Body of pancreas (tissue), 4 donors: ENCODE results near the gene BARHL1. TPM values are rescaled to one million over a fixed set of nuclear protein-coding genes. Genes with fewer than 3 reads are reported as not detected.

Experiments used
- ATAC-seq: fragments of 150-250 bp; one replicate; pipeline ENCODE4 v1.9.1; 2016
- DNase-seq, 4 donors: peaks; one replicate each; pipeline ENCODE4 v3.0.0-alpha.2; 2019
- H3K27ac ChIP-seq, 4 donors: fragments of 200-600 bp; sonication (generic); 1 replicate in 3 of 4; 2 replicates in 1 of 4; pipeline versions ENCODE4 v1.5.1 to v1.6.1; 2016 to 2019; ENCODE audit warnings: mild to moderate bottlenecking in 1 of 4, mixed read lengths in 1 of 4, moderate library complexity in 1 of 4
- H3K27me3 ChIP-seq, 2 donors: fragments of 200-600 bp; sonication (generic); one replicate each; pipeline ENCODE4 v1.6.0; 2016; ENCODE audit warnings: mild to moderate bottlenecking in 1 of 2
- H3K36me3 ChIP-seq, 2 donors: fragments of 200-600 bp; sonication (generic); replicated peaks in 1 of 2; 2 replicates each; pipeline ENCODE4 v1.5.1; 2016; ENCODE audit warnings: low read depth in 2 of 2; ENCODE audit not compliant: insufficient read depth in 1 of 2
- H3K4me1 ChIP-seq: fragments of 200-600 bp; sonication (generic); one replicate; pipeline ENCODE4 v1.6.0; 2016
- H3K4me3 ChIP-seq, 2 donors: fragments of 200-600 bp; sonication (generic); 1 replicate in 1 of 2; 2 replicates in 1 of 2; pipeline ENCODE4 v1.5.1; 2016 to 2019
- H3K9me3 ChIP-seq, 3 donors: fragments of 200-600 bp; sonication (generic); 1 replicate in 2 of 3; 2 replicates in 1 of 3; pipeline ENCODE4 v1.5.1; 2016
- CTCF ChIP-seq, 7 experiments: fragments of 450-650 bp in 4 of 7; fragments of 200-600 bp in 3 of 7; sonication (generic) in 3 of 7; IDR thresholded peaks; one replicate each; pipeline ENCODE4 v1.5.1; 2016 to 2019; ENCODE audit warnings: antibody characterized with exemption in 7 of 7
- POLR2A ChIP-seq, 3 donors: fragments of 450-650 bp; IDR thresholded peaks; one replicate each; pipeline ENCODE4 v1.6.1; 2016; ENCODE audit warnings: antibody characterized with exemption in 3 of 3, mild to moderate bottlenecking in 2 of 3
- WGBS, 2 donors: methylation state at CpG; one replicate each; pipeline ENCODE4 v1.1.5; 2017; 5-methylcytosine and 5-hydroxymethylcytosine counted together
- intact Hi-C: fragments of 100-400 bp; cut with DNase I; formaldehyde crosslinking; loops from one replicate; pipeline ENCODE4 v1.15.1; 2023
- total RNA-seq, 2 donors: library from RNA; depleted of rRNA; stranded (reverse); fragments of >200 nt; gene quantifications; one replicate each; pipeline ENCODE4 v1.1.0, GENCODE V29; 2016

Gene BARHL1
- total RNA-seq, 2 donors from 2014 or later = not detected

- ATAC-seq (no peak), DNase-seq (peak in 3 of 4 donors; percentile 30 to 33 (median 33))
- intact Hi-C loops = no loop called here
- no peaks in the 10 kb centered on the region for H3K9me3 ChIP-seq
- WGBS, 2 donors = 67 to 77% methylated on average over 13 to 20 of the region's 21 CpGs
- H3K27ac ChIP-seq = no peak overlapping the region
- no peak for TF ChIP-seq POLR2A (IDR thresholded peaks at IDR 0.05)
- H3K4me3 ChIP-seq = no peak overlapping the region
- peaks cover 7% of the 10 kb centered on the region for H3K4me1 ChIP-seq
- H3K27me3 ChIP-seq = no peaks in the 10 kb centered on the region
- H3K36me3 ChIP-seq = no peaks in the 10 kb centered on the region
Measured at GRCh38 chr9:132543960-132544359, 38.4 kb upstream of the BARHL1 start.

- DNase-seq (no peak), ATAC-seq (no peak)
- Histone ChIP-seq H3K36me3 (no peaks in the 10 kb centered on the region), H3K4me3 (no peak overlapping the region), H3K4me1 (peaks cover 7% of the 10 kb centered on the region), H3K27ac (no peak overlapping the region), H3K9me3 (no peaks in the 10 kb centered on the region), H3K27me3 (no peaks in the 10 kb centered on the region)
- intact Hi-C loops = no loop called here
- TF ChIP-seq CTCF (IDR thresholded peaks at IDR 0.05) (no peak), POLR2A (IDR thresholded peaks at IDR 0.05) (no peak)
- 72 to 86% methylated on average over 8 to 9 of the region's 9 CpGs for WGBS, 2 donors
Measured at GRCh38 chr9:132545578-132545977, 36.8 kb upstream of the BARHL1 start.

GRCh38 chr9:132546148-132547051 is 36.0 kb upstream of the BARHL1 start:
- peaks cover 7% of the 10 kb centered on the region for H3K4me1 ChIP-seq
- H3K27ac ChIP-seq = no peak overlapping the region
- no peaks in the 10 kb centered on the region for H3K36me3 ChIP-seq
- intact Hi-C loops = no loop called here
- no peaks in the 10 kb centered on the region for H3K9me3 ChIP-seq
- no peak overlapping the region for H3K4me3 ChIP-seq
- TF ChIP-seq CTCF (IDR thresholded peaks at IDR 0.05) (peak in 5 of 7 experiments; percentile 5 to 32 (median 25)), POLR2A (IDR thresholded peaks at IDR 0.05) (no peak)
- ATAC-seq = peak; percentile 44
- peak in 3 of 4 donors; percentile 17 to 41 (median 27) for DNase-seq
- H3K27me3 ChIP-seq = no peaks in the 10 kb centered on the region
- 6 to 34% methylated on average over 3 to 27 of the region's 27 CpGs for WGBS, 2 donors

- TF ChIP-seq POLR2A (IDR thresholded peaks at IDR 0.05) (no peak), CTCF (IDR thresholded peaks at IDR 0.05) (no peak)
- intact Hi-C loops = no loop called here
- H3K27me3 ChIP-seq = no peaks in the 10 kb centered on the region
- no peaks in the 10 kb centered on the region for H3K36me3 ChIP-seq
- no peak overlapping the region for H3K27ac ChIP-seq
- no peak for DNase-seq
- H3K4me3 ChIP-seq = no peak overlapping the region
- no peaks in the 10 kb centered on the region for H3K9me3 ChIP-seq
- WGBS, 2 donors = 74 to 82% methylated on average over 4 to 7 of the region's 7 CpGs
- H3K4me1 ChIP-seq = peaks cover 7% of the 10 kb centered on the region
- ATAC-seq = no peak
Measured at GRCh38 chr9:132547052-132547431, 35.4 kb upstream of the BARHL1 start.

- Histone ChIP-seq H3K27ac (no peak overlapping the region), H3K4me3 (no peak overlapping the region), H3K36me3 (no peaks in the 10 kb centered on the region), H3K9me3 (no peaks in the 10 kb centered on the region), H3K27me3 (no peaks in the 10 kb centered on the region), H3K4me1 (peaks cover 7% of the 10 kb centered on the region)
- intact Hi-C loops = no loop called here
- 90 to 100% methylated on average over 1 to 13 of the region's 13 CpGs for WGBS, 2 donors
- DNase-seq (no peak), ATAC-seq (no peak)
- no peak for TF ChIP-seq POLR2A (IDR thresholded peaks at IDR 0.05)
- no peak for TF ChIP-seq CTCF (IDR thresholded peaks at IDR 0.05)
Measured at GRCh38 chr9:132547436-132547835, 35.0 kb upstream of the BARHL1 start.
